Iris pigment epithelial cell (primary cell): Measurements from ENCODE around the gene CFAP97.
"Not testable (repeated sequence)": the region's sequence is repeated elsewhere in the genome, so short reads cannot be mapped to it uniquely, and the experiment has no call there.

Experiments
- DNase-seq: peaks from one replicate; pipeline ENCODE4 v3.0.0-alpha.2; 2011; ENCODE audit warnings: low read depth

CFAP97 gene

DNA sequence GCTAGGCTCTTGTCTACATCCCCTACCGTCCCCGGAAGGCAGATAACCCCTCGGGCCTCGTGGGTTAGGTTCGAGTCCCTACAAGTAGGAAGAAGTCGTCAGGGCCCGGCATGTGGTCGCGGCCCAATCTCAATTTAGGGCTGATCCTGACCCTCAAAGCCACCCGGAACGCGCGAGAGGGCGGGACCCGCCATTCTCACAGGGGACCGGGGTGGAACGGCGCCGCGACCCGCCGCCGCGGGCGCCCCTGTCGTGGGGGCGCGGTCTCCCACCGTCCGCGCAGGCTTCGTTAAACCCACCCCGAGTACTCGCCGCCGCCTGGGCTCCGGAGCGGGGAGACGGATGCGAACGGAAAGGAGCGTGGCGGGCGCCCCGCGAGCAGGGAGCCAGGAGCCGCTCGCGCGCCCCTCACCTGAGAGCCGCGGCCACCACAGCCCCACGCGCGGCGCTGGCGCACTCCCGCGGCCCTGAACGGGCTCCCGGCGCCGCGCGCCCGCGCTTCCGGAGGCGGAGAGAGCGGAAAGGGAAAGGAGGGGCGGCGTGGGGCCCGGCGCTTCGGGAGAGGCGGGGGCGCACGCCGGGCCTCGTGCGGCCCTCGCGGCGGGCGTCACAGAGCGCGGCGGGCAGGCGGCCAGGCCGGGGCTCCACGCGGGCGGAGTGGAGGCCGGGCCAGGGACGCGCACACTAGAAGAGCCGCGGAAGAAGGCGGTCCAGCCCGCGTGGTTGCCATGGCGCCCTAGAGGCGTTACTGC lies at the start of gene CFAP97:
TSS of gene CFAP97 (minus strand) at position 515 of the 752 bp plus-strand sequence. CDS start 12,804 bp downstream, outside the sequence.
- peak; percentile 93 for DNase-seq

DNA sequence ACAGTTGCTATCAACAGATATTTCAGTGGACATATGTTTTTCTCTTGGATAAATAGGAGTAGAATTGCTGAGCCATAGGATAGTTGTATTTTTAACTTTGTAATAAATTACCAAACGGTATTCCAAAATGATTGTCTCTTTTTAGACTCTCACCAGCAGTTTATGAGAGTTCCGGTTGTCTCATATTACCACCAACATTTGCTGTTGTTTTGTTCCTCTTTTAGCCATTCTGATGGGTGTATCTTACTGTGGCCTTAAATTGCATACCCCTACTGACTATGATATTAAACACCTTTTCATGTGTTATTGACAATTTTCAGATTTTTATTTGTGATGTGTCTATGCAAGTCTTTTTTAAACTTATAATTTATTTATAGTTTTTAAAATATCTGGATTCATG lies 45.3 kb upstream of the CFAP97 start:
- no peak for DNase-seq

DNA sequence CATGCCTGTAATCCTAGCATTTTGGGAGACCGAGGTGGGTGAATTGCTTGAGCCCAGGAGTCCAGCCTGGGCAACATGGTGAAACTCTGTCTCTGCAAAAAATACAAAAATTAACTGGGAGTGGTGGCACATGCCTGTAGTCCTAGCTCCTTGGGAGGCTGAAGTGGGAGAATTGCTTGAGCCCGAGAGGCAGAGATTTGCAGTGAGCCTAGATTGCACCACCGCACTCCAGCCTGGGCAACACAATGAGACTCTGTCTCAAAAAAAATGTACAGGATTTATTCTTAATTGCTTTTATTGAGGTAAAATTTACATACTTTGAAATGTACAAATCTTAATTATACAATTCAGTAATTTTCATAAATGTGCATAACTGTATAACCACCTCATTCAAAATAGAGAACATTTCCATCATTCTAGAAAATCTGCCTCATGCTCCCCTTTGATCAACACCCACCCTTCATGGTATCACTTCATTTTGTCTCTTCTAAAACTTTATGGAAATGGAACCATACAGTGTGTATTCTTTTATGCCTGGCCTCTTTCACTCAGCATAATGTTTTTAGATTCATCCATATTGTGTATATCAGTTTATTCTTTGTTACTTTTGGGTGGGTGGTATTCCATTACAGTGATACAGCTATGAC lies 44.7 kb upstream of the CFAP97 start:
- DNase-seq = no peak

DNA sequence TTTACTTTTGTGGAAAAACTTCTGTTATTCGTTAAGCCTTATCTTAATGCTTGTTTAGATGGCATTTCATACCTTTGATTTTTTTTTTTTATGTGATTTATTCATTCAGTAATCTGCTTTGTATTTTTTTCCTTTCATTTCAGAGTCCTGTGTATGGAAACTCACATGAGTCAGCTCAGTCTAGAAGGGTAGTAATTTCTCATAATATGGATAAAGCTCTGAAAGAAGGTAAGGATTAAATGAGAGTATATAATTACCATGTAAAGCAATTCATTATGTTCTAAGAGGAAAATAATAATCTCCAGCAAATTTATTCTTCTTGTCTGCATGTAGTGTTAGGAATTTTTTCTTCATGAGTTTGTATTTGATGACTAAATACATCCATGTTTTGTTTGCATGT lies 43.4 kb upstream of the CFAP97 start:
- peak; percentile 35 for DNase-seq

DNA sequence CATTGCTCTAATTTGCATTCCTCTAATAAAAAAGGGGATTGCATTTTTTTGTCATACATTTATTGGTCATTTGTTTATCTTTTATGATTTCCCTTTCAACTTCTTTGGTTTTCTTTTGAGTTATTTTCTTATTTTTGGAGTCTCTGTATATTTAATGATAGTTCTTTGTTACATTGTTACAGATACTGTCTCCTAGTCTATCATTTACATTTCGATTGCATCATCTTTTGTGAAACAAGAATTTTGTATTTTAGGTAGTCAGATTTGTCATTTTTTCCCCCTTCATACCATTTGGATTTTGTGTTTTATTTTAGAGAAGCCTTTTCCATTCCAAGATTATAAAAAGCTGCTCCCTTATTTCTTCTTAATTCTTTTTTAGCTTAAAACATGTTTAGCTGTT lies 42.7 kb upstream of the CFAP97 start:
- no peak for DNase-seq

DNA sequence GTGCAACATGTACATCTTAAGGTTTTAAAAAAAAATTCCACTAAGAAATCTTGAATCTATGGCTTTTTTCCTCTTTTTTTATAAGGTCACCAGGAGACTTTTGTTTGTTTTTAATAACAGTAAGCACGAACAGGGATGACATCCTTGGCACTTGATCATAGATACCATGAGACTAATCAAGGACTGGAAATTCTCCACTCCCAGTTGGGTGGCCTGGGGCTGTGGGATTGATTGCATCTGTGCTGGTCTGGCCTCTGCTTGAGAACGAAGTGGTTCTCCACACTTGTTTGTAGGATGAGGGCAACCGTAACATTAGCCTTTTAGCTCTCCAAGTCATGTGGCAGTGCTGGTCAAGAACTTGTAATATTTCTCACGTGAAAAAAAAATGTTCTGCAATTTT lies 41.0 kb upstream of the CFAP97 start:
- no peak for DNase-seq

DNA sequence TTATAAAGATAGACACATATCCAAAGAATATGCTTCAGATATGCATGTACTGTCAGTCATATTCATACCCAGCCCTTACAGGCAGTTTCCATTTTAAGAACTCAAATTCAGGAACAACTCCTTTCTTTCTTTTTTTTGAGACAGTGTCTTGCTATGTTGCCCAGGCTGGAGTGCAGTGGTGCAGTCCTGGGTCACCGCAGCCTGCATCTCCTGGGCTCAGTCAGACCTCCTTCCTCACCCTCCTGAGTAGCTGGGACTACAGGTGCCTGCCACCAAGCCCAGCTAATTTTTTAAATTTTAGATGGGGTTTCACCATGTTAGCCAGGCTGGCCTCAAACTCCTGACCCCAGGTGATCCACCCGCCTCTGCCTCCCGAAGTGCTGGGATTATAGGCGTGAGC lies 40.1 kb upstream of the CFAP97 start:
- DNase-seq = no peak

DNA sequence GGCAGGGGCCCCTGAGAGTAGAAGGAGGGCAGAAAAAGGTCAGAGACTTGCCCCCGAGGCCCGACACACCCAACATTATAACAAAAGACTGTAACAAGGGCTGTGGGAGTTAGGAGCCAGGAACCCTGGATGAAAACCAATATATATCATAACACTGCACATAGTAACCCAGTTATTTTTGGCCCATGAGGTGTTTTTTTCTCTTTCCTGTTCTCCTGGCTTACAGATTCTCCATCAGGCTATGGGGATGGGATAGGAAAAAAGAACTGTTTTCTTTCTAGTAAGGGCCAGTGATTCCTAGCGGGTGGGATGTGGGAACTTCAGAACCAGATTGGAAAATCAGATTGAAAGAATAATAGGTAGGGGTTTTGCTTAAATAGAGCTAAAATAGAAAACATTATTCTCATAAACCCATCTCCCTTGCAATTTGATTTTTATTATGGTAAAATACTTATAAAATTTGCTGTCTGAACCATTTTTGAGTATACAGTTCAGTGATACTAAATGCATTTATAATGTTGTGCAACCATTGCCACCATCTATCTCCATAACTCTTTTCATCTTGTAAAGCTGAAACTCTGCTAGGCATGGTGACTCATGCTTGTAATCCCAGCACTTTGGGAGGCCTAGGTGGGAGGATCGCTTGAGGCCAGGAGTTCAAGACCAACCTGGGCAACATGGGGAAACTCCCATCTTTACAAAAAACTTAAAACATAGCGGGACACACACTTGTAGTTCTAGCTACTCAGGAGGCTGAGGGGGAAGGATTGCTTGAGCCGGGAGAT lies 39.1 kb upstream of the CFAP97 start:
- DNase-seq = peak; percentile 41

DNA sequence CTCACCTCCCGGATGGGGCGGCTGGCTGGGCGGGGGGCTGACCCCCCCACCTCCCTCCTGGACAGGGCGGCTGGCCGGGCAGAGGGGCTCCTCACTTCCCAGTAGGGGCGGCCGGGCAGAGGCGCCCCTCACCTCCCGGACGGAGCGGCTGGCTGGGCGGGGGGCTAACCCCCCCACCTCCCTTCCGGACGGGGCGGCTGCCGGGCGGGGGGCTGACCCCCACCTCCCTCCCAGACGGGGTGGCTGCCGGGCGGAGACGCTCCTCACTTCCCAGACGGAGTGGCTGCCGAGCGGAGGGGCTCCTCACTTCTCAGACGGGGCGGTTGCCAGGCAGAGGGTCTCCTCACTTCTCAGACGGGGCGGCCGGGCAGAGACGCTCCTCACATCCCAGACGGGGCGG lies 36.7 kb upstream of the CFAP97 start:
- not testable (repeated sequence) for DNase-seq

DNA sequence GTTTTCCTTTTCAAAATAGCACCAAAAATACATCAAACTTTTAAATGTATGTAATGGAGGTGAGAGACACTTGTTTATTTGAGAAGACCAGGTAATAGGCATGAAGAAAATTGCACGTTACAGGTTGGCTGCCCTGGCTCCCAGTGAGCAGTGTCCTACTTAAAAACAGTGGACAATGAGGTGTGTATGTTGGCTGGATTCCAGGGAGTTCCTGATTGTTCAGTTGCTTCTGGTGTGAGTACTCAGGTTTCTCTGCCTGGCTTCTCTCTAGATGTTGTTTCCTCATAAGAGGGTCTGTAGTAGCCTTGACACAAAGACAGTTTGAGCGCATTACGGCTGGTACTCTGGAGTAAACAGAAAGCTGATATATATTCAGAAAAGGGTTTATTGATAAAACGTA lies 35.0 kb upstream of the CFAP97 start:
- DNase-seq = peak; percentile 42

DNA sequence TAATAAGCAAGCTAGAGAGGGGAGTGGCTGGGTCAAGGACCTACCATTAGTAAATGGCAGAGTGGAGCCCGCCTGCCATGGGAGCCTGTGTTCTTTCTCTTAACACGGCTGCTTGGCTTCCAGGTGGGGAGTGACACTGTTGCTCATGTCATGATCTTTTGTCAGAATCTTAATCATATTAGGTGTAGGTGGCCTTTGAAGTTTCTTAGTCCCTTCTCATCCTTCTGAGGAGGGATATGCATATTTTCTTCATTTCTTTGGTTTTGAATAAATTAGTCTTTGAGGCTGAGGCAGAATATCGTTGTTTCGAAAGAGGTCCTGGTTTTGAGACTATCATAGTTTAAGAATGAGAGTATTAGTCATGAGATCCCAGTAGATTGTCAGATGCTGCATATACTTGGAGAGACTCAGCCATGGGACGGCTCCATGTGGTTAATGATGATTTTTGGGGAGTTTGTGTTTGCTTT lies 34.4 kb upstream of the CFAP97 start:
- peak; percentile 83 for DNase-seq

DNA sequence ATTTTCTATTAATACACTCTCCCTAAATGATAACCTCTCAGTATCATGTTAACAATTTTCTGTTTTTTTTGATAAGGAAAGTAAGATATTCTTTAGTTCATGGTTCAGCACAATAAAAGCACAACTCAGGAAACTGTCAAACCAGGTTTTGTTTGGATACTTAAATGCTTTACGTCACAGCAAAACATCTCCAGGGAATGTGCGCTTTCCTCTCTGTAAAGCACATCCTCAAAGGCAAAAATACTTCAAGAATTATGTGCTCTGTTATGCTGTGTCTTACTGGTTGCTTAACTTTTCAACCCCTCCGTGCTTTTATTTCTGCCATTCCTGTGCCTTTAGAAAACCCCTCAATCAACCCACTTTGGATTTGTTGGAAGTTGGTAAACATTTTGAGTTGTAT lies 33.4 kb upstream of the CFAP97 start:
- DNase-seq = peak; percentile 82

DNA sequence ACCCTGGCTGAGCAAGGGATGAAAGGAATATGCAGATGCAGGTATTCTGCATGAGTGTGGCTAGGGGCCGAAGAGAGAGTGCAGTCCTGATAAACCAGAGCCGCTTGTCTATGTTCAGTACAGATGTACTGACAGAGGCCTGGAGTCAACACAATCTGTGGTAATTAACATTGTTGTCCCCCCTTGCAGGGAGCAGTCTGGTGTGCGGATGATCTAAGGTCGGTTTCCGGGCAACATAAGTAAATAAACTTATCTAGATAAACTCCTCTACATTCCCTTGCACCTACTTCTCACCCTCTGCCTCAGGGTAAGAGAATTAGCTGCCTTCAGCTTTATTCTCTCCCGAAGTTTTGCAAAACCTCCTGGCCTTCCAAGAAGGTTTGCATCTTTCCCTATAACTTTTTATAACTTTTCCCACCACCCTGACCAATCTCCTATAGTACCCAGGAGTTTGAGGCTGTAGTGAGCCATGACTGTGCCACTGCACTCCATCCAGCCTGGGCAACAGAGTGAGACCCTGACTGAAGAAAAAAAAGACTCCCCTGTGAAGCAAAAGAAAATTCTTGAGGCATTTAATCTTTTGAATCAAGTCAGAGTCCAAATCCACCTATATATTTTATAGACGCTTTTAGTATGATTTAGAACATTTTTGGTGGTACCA lies 32.2 kb upstream of the CFAP97 start:
- peak; percentile 85 for DNase-seq

DNA sequence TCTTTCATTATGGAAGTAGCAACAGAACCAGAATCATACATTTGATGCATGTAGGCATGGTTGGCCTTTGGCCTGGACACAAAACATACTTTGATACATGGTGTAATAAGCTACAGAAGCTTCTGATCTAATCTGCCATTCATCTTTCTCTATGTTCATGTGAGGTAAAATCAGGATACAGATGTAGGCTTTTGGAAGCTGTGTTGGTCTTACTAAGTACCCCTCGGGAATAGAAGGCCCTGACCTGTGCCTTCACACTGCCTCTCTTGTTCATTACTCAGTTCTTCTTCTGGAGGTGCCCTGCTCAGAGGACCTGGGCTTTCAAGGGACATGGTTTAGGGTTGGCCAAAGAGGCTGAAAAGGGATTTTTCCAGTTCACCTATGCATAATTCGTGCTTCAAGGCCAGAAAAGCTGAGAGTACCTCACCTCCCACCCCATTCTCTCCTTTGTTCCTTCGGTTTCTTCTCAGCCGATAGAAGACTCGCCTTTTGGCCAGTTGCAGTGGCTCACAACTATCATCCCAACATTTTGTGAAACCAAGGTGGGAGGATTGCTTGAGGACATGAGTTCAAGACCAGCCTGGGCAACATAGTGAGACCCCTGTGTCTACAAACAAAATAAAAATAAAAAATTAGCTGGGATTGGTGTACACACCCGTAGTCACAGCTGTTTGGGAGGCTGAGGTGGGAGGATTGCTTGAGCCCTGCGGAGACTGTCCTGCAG lies 31.5 kb upstream of the CFAP97 start:
- no peak for DNase-seq

DNA sequence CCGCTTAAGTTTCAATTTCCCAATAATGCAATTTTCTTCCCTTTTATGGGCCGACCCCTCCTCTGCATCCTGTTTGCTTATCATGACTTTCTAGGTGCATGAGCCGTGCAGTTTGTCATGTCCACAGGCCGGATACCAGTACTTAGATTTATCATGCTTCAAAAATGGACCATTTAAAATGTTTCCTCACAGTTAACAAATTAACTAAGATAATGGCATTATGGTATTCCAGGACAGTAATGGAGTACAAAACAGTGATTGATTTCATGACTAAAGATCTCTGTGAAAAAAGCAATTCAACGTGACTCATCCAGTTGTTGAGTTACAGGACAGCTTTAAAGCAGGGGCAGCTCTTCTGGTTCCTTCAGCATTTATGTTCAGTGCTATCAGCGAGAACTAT lies 28.6 kb upstream of the CFAP97 start:
- DNase-seq = no peak

DNA sequence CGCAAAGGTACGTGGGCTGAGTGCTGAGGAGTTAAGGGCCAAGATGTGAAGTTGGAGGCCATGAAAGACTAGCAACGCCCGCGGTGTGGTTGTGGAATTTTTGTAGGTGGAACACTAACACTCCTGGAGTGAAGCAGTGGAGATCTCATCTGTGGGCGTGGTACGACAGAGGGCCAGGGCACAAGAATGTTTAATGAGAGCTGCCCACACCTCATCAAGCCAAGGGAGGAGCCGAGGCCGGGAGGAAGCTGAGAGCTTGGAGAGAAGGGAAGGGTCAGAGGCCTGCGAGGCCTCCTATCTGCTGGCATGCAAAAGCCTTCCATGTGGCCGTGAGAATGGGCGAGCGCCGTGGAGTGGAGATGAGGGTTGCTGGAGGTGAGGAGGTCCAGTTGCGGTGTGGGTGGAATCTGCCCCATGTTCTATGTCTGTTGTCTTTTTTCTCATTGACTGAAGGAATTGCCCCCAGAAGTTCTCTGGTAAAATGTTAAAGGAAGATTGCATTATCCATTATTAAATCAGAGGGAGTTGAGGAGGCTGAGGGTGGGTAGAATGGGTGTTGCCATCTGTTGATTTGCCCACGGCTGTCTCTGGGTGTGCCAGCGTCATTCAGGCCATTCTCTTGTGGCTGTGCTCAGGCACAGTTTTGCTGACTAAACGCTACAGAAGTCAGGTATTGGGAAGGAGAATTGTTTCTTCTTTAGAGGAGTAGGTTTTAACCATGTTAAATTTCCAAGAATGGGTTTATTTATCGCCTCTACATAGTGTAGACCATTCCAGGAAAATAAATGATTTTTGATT lies 25.4 kb upstream of the CFAP97 start:
- DNase-seq = no peak

DNA sequence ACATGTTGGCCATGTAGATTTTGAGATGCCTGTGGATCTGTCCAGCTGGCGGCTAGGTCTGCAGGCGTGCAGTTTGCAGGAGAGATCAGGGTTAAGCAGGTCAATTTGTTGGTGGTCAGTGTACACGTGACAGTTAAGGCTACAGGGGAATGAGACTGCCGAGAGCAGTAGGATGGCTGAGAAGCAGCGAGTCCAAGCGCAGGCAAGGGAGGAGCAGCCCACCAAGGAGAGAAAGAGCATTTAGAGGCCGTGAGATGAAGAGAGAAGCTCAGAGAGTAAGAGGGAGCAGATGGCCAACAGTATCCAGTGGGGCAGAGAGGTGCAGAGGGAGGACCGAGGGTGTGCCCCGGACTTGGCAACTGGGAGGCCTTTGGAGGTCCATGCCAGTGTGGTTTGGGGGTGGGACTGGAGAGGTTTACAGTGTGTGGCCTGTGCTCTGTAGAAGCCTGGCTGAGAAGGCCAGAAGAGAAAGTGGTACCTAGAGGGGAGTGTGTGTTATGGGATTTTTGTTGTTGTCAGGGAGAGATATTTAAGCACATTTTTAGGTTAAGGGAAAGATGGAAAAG lies 24.0 kb upstream of the CFAP97 start:
- DNase-seq = no peak

DNA sequence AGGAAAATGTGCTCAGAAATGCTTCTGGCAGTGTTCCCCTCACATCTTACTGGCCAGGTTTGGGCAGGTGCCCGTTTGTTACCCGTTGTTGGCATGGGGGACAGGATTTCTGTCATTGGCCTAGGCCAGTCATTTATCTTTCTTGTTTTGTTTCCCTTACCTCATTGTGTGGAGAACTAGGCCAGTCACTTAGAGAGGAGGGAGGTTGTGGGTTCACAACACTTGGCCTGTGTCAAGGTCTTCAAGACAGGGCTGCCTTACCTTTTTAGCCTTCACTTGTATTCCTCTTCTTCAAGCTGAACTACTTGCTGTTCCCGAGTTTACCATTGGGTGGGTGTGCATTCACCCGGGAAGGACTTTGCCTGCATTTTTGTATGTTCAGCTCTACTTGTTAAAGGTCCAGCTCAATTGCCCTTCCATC lies 23.3 kb upstream of the CFAP97 start:
- no peak for DNase-seq

DNA sequence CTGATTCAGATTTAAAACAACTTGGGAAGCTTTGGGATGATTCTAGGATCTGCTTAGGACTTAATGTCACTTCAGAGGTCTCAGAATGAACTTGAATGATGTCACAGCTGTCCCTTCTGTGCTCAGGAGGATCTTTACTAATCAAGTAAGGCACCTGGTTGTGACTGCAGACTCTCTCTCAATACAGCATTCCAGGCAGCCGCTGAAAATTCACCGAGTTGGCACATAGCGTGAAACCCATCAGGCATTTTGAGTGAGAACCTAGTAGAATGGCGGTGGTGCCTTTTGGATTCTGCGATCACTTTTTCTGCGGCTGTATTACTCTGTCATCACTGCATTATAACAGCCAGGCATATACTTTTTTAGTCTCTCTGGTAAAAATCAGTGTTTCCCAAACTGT lies 22.1 kb upstream of the CFAP97 start:
- no peak for DNase-seq

DNA sequence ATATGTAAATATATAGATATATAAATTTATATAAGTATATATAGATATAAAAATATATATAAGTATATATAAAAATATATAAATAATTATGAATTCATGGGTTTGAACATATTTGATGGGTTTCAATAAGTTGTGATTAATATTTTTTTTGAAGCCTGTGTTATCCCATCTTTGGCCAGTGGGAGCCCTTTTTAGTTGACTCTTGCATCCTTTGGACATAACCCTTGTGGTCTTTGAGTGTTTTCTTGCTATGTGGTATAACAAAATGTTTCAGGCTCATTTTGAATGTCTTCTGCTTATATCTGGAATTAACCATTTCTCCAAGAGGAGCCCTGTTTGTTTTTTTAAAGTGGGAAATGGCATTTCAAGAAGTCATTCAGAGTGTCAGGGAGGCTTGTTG lies 20.8 kb upstream of the CFAP97 start:
- DNase-seq = no peak
